ENCODE measurements around the gene MEIOSIN.

GRCh38 chr19:45753548-45753947 is 20.3 kb downstream of the MEIOSIN start:
- no peak for TF ChIP-seq CTCF (conservative IDR thresholded peaks at IDR 0.05; ENCODE audit: low read depth, low read length)
- TF ChIP-seq EZH2 (IDR thresholded peaks at IDR 0.05; ENCODE audit: borderline replicate concordance, low read depth, low read length, poor library complexity, severe bottlenecking): no peak

Data from A673 (cell line).